Neutrophil (primary cell): Measurements from ENCODE around the gene HSCB.
A peak's percentile ranks its signal among the peaks of the same experiment; 100 is the strongest.
"Not testable (repeated sequence)": the region's sequence is repeated elsewhere in the genome, so short reads cannot be mapped to it uniquely, and the experiment has no call there.

Source experiments
- H3K27ac ChIP-seq: fragments of 200-600 bp; sonication (generic); 2 replicates; pipeline ENCODE4 v1.5.1; 2016; ENCODE audit warnings: mild to moderate bottlenecking, moderate library complexity
- H3K27me3 ChIP-seq: fragments of 200-600 bp; sonication (generic); 2 replicates; pipeline ENCODE4 v1.6.0; 2016; ENCODE audit warnings: mild to moderate bottlenecking
- H3K36me3 ChIP-seq: fragments of 200-600 bp; sonication (generic); 2 replicates; pipeline ENCODE4 v1.5.1; 2017
- H3K4me1 ChIP-seq, 2 experiments: fragments of 200-600 bp in 1 of 2; sonication (generic) in 1 of 2; 1 replicate in 1 of 2; 2 replicates in 1 of 2; pipeline versions ENCODE4 v1.5.1 to v1.6.1; 2013 to 2016; ENCODE audit warnings: low read depth in 1 of 2, low read length in 1 of 2, mild to moderate bottlenecking in 1 of 2, moderate library complexity in 1 of 2; ENCODE audit not compliant: control insufficient read depth in 1 of 2, insufficient read depth in 1 of 2
- H3K4me3 ChIP-seq, 2 experiments: fragments of 200-600 bp in 1 of 2; sonication (generic) in 1 of 2; 1 replicate in 1 of 2; 2 replicates in 1 of 2; pipeline ENCODE4 v1.5.1; 2013 to 2016; ENCODE audit warnings: low read depth in 1 of 2, low read length in 1 of 2, mild to moderate bottlenecking in 1 of 2, moderate library complexity in 1 of 2
- H3K9me3 ChIP-seq: fragments of 200-600 bp; sonication (generic); 2 replicates; pipeline ENCODE4 v1.5.1; 2016
- TF ChIP-seq, protein P1 (sequence below): fragments of 200-600 bp; sonication (generic); IDR thresholded peaks from 2 replicates; pipeline ENCODE4 v1.5.1; 2016; ENCODE audit warnings: antibody characterized with exemption

HSCB gene

DNA sequence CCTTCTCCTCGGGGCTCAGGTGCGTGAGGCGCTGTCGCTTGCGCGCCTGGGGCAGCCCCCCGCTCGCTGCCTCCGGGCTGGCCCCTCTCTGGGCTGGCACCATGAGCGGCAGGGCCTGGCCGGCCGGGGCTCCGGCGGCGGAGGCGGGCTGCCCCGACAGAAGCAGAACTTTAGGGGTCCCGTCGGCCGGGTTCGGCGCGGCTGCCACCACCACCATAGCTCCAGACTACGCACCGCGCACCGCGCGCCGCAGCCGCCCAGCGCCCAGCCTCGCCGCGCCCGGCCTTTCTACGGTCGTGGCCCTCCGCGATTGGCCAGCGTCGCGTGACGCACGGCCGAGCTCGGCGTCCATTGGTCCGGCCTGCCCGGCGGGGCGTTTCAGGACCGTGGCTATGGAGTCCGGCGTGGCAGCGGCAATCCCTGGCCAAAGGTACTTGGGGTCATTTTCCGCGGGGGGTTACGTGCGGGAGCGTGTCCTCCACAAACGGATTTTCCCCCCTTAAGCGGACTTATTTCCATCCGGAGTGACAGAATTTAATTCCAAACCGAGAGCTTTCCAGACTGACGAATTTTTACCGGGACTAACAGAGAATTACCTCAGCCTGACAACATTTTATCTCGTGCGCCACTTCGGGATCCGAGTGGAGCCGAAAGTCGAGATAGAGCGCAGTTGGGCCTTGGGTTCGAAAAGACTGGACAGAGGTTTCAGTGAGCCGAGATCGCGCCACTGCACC lies 58.6 kb downstream of the HSCB start, which contains the start of gene XBP1:
XBP1 (minus strand) TSS at position 262 of the 734 bp plus-strand sequence.
- H3K36me3 ChIP-seq: peaks cover 11% of the 10 kb centered on the region
- TF ChIP-seq, protein P1, sequence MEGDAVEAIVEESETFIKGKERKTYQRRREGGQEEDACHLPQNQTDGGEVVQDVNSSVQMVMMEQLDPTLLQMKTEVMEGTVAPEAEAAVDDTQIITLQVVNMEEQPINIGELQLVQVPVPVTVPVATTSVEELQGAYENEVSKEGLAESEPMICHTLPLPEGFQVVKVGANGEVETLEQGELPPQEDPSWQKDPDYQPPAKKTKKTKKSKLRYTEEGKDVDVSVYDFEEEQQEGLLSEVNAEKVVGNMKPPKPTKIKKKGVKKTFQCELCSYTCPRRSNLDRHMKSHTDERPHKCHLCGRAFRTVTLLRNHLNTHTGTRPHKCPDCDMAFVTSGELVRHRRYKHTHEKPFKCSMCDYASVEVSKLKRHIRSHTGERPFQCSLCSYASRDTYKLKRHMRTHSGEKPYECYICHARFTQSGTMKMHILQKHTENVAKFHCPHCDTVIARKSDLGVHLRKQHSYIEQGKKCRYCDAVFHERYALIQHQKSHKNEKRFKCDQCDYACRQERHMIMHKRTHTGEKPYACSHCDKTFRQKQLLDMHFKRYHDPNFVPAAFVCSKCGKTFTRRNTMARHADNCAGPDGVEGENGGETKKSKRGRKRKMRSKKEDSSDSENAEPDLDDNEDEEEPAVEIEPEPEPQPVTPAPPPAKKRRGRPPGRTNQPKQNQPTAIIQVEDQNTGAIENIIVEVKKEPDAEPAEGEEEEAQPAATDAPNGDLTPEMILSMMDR: peak; percentile 51
- no peaks in the 10 kb centered on the region for H3K27me3 ChIP-seq
- H3K4me1 ChIP-seq: peaks cover 41 to 47% of the 10 kb centered on the region in 2 experiments
- peak within 1 kb of the TSS; percentile 83 for H3K27ac ChIP-seq
- H3K9me3 ChIP-seq: no peaks in the 10 kb centered on the region
- peak within 1 kb of the TSS; percentile 91 to 93 for H3K4me3 ChIP-seq

DNA sequence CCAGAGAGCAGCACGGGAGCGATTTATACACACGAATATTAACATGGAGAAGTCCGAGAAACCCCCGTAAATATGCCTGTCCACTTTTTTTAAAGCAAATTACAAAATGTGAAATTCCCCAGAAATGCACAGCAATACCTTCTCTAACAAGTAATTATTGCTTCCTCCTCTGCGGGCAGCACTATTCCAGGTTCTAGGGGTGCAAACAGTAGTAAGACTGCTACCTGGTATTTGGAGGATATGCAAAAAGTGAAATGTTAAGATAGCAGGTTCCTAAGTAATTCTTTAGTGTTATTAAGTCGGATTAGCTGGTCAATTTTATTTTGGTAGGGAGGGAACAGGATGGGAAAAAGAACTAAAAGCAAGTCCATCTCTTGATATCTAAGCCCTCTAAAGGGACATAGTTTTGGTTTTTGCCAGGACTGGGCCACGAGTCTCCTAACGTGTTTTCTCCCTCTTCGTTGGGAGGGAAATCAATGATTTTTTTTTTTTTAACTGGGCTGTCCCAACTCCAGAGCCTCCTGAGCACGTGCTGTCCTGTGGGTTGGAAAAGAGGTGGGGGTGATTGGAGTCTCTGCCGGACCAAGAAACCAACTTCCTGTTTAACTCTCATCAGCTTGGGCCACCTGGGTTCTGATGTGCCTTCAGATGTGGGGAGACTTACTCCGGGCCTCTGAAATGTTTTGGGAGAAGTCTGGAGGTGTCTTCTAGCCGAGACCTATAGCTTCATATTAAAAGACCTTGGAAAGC lies 60.2 kb downstream of the HSCB start:
- Histone ChIP-seq H3K27ac (no peak overlapping the region), H3K4me3 (peak overlapping the region; percentile 91 to 93), H3K36me3 (no peaks in the 10 kb centered on the region)

DNA sequence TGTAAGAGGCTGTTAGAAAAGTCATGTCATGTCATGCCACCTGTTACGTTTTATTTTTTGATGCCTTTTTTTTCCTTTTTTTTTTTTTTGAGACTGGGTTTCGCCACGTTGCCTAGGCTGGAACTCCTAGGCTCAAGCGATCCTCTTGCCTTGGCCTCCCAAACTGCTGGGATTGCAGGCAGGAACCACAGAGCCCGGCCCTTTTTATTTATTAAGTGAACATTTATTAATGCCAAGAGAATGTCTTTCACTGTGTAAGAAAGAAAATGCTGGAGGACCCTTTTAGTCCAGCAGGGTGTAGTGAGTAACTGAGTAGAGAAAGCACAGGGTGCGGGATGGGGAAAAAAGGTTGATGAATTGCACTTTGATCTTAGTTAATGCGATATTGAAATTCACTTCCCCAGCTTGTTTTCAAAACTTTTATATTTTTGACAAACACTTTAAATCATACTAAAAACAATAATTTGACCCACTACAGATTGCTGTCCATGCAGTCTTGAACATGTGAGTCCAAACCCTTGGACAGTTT lies 60.8 kb downstream of the HSCB start:
- Histone ChIP-seq H3K9me3 (no peaks in the 10 kb centered on the region), H3K4me3 (peak overlapping the region in 1 of 2 experiments; percentile 93), H3K27ac (no peak overlapping the region), H3K4me1 (peaks cover 42 to 47% of the 10 kb centered on the region in 2 experiments), H3K36me3 (no peaks in the 10 kb centered on the region), H3K27me3 (no peaks in the 10 kb centered on the region)
- TF ChIP-seq, protein P1: no peak

More for the DNA sequence above, 60.2 kb downstream of the HSCB start:
- H3K27me3 ChIP-seq: no peaks in the 10 kb centered on the region
- H3K9me3 ChIP-seq: no peaks in the 10 kb centered on the region
- TF ChIP-seq, protein P1: no peak
- H3K4me1 ChIP-seq: peaks cover 41 to 47% of the 10 kb centered on the region in 2 experiments

DNA sequence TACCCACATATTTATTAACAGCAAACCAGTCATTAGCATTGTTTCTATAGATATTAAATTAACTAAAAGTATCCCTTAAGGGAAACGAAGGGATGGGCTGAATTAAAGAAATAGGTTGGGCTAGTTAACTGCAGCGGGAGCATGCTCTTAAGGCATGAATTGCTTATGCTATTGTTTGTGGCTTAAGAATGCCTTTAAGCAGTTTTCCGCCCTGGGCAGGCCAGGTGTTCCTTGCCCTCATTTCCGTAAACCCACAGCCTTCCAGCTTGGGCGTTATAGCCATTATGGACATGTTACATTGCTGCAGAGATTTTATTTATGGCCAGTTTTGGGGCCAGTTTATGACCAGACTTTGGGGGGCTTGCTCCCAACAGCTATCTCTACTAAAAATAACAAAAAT lies 63.6 kb downstream of the HSCB start:
- peaks cover 39 to 41% of the 10 kb centered on the region in 2 experiments for H3K4me1 ChIP-seq
- H3K9me3 ChIP-seq: not testable (repeated sequence)

More for the DNA sequence above, 63.6 kb downstream of the HSCB start:
- not testable (repeated sequence) for H3K4me3 ChIP-seq, H3K27ac ChIP-seq, H3K36me3 ChIP-seq, H3K27me3 ChIP-seq
